Glutamatergic neuron (in vitro differentiated cells): Measurements from ENCODE around the gene SBK1. TPM values are rescaled to one million over a fixed set of nuclear protein-coding genes. Genes with fewer than 3 reads are reported as not detected.
A peak's percentile ranks its signal among the peaks of the same experiment; 100 is the strongest.

Source experiments
- DNase-seq: peaks from one replicate; pipeline ENCODE4 v3.0.0; 2022
- H3K27ac Mint-ChIP-seq: one replicate; pipeline ENCODE4 v1.8.0; 2020; ENCODE audit warnings: mild to moderate bottlenecking, mixed read lengths, inconsistent platforms; ENCODE audit not compliant: unreplicated experiment
- H3K27me3 Mint-ChIP-seq: one replicate; pipeline ENCODE4 v1.8.0; 2020; ENCODE audit warnings: mild to moderate bottlenecking, moderate library complexity, mixed read lengths, inconsistent platforms; ENCODE audit not compliant: unreplicated experiment
- H3K36me3 Mint-ChIP-seq: one replicate; pipeline ENCODE4 v1.8.0; 2020; ENCODE audit warnings: mild to moderate bottlenecking, mixed read lengths, inconsistent platforms; ENCODE audit not compliant: unreplicated experiment
- H3K4me1 Mint-ChIP-seq: one replicate; pipeline ENCODE4 v1.8.0; 2020; ENCODE audit warnings: mild to moderate bottlenecking, low read depth, mixed read lengths, inconsistent platforms; ENCODE audit not compliant: unreplicated experiment
- H3K4me3 Mint-ChIP-seq: one replicate; pipeline ENCODE4 v1.8.0; 2020; ENCODE audit warnings: mild to moderate bottlenecking, mixed read lengths, inconsistent platforms; ENCODE audit not compliant: unreplicated experiment
- H3K9me3 Mint-ChIP-seq: one replicate; pipeline ENCODE4 v1.8.0; 2020; ENCODE audit warnings: mild to moderate bottlenecking, moderate library complexity, mixed read lengths, inconsistent platforms; ENCODE audit not compliant: unreplicated experiment
- total RNA-seq: library from RNA; stranded (reverse); fragmentation: NEBNext Ultra II Directional; extraction: Animal tissue kit (Norgen Biotek cat#: 25700); gene quantifications from one replicate; pipeline ENCODE4 v1.2.1, GENCODE V29; 2021; ENCODE audit not compliant: unreplicated experiment
- TF ChIP-seq, protein P1 (sequence below): fragments of 200-600 bp; sonication (generic); IDR thresholded peaks from one replicate; pipeline ENCODE4 v1.5.0; 2021; ENCODE audit not compliant: partially characterized antibody, unreplicated experiment

The SBK1 gene
- total RNA-seq, 1 donor from 2014 or later = 117 TPM

DNA sequence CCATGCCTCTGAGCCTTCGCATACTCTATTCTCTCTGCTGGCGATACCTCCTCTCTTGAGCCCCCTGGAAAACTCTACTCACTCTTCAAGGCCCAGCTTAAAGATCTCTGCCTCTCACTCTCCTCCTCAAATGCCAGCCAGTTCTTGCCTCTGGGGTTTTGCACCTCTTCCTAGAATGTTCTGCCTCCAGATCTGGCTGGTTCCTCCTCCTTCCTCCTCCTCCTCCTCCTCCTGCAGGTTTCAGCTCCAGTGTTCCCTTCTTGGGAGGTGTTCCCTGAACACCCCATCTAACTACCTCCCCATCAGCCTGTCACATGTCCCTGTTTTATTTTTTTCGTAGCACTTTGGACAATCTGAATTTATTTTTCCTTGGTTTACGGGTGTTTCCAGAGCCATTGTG is 35.1 kb upstream of the SBK1 start:
- Mint-ChIP-seq H3K4me1 (peaks cover 18% of the 10 kb centered on the region), H3K36me3 (no peaks in the 10 kb centered on the region), H3K9me3 (peaks cover 6% of the 10 kb centered on the region), H3K27ac (no peak overlapping the region), H3K4me3 (no peak overlapping the region), H3K27me3 (peaks cover 4% of the 10 kb centered on the region)
- DNase-seq = no peak
- TF ChIP-seq, protein P1, sequence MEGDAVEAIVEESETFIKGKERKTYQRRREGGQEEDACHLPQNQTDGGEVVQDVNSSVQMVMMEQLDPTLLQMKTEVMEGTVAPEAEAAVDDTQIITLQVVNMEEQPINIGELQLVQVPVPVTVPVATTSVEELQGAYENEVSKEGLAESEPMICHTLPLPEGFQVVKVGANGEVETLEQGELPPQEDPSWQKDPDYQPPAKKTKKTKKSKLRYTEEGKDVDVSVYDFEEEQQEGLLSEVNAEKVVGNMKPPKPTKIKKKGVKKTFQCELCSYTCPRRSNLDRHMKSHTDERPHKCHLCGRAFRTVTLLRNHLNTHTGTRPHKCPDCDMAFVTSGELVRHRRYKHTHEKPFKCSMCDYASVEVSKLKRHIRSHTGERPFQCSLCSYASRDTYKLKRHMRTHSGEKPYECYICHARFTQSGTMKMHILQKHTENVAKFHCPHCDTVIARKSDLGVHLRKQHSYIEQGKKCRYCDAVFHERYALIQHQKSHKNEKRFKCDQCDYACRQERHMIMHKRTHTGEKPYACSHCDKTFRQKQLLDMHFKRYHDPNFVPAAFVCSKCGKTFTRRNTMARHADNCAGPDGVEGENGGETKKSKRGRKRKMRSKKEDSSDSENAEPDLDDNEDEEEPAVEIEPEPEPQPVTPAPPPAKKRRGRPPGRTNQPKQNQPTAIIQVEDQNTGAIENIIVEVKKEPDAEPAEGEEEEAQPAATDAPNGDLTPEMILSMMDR = no peak

DNA sequence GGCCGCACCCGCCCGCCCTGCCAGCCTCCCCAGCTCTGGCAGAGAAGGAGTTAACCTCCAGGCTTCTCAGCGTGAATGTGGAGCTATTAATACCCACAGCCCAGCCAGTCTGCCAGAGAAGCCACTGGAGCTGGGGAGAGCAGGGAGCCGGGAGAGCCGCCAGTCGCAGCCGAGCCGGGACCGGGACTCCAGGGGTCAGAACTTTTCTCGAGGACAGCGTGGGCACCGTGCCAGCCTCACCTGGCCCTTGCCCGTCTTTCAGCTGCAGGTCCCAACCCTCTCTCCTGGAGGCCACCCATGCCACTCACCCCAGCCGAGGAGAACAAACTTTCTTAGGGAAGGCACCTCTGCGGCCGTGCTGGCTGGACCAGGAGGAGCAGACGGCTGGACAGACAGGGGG is 33.8 kb upstream of the SBK1 start:
- DNase-seq = peak; percentile 40
- H3K9me3 Mint-ChIP-seq = peaks cover 7% of the 10 kb centered on the region
- H3K4me3 Mint-ChIP-seq = no peak overlapping the region
- peaks cover 4% of the 10 kb centered on the region for H3K27me3 Mint-ChIP-seq
- H3K4me1 Mint-ChIP-seq = peaks cover 18% of the 10 kb centered on the region
- H3K36me3 Mint-ChIP-seq = no peaks in the 10 kb centered on the region
- TF ChIP-seq, protein P1 = no peak
- H3K27ac Mint-ChIP-seq = no peak overlapping the region

DNA sequence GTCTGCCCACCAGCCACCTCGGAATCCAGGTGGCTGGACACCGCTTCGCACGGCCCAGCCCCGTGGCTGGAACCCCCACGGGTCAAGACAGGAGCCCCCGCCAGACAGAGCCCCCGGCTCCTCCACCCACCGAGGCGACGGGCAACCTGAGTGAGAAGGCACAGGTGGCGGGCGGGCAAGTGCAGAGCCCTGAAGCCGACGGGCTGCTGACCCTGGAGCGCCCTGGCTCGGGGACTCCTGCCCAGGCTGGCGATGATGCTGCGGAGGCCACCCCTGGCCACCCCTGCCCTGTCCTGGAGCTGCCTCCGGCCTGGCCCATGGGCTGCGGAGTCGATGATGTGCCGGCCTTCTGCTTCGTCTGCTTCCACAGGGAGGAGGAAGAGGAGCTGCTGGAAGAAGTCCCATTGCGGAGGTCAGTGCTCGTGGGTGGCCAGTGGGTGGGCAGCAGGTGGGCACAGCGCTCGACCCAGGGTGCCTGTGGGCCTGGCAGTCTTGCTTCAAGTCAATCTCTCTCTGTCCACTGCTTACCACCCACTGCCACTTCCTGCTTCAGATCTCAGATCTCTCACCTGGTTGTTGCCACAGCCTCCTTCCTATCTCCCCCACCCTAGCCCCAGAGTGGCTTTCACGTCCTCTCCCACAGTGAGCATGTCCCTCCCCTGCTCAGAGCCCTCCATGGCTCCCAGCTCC is 33.1 kb upstream of the SBK1 start:
- no peak overlapping the region for H3K27ac Mint-ChIP-seq
- peaks cover 8% of the 10 kb centered on the region for H3K9me3 Mint-ChIP-seq
- peak overlapping the region; percentile 55 for H3K4me3 Mint-ChIP-seq
- peaks cover 7% of the 10 kb centered on the region for H3K27me3 Mint-ChIP-seq
- no peak for DNase-seq
- H3K4me1 Mint-ChIP-seq = peaks cover 18% of the 10 kb centered on the region
- TF ChIP-seq, protein P1 = no peak
- no peaks in the 10 kb centered on the region for H3K36me3 Mint-ChIP-seq

DNA sequence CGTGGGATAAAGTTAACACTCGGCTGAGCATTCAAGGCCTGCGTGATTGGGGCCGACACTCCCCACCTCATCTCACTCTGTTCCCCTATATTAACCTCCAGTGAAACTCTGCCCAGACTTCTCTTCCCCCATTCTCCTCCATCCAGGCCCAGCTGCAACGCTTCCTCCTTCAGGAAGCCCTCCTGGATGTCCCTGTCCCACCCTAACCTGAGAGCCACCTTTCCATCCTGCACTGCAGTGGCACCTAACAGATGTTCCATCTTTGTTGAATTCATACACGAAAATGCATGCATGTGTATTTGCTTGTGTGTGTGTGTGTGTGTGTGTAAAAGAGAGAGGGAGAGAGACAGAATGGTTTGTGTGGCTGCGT is 32.6 kb upstream of the SBK1 start:
- Mint-ChIP-seq H3K9me3 (peaks cover 8% of the 10 kb centered on the region), H3K36me3 (no peaks in the 10 kb centered on the region), H3K4me3 (peak overlapping the region; percentile 55), H3K4me1 (peaks cover 15% of the 10 kb centered on the region), H3K27me3 (peaks cover 7% of the 10 kb centered on the region), H3K27ac (no peak overlapping the region)
- TF ChIP-seq, protein P1 = no peak
- no peak for DNase-seq

DNA sequence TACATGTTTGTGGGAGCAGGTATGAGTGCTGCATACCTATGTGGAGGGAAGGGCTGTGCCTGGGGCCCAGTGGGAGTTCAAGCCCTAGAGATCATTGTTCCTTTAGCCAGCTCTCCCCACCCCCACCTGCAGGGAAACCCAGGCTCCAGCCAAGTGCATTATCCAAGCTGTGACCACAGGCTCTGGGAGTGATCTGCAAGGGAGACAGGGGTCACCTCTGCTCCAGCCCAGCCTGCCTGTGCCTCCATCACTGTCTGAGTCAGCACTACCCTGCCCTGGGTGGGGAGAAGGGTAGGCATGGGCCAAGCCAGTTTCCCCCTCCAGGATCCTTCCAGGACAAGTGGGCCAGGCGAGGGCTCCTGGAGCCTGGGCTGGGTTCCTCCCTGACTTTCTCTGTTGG is 32.1 kb upstream of the SBK1 start:
- Mint-ChIP-seq H3K36me3 (no peaks in the 10 kb centered on the region), H3K4me3 (no peak overlapping the region), H3K27me3 (peaks cover 7% of the 10 kb centered on the region), H3K9me3 (peaks cover 8% of the 10 kb centered on the region), H3K4me1 (peaks cover 13% of the 10 kb centered on the region), H3K27ac (no peak overlapping the region)
- TF ChIP-seq, protein P1 = no peak
- no peak for DNase-seq
